Activated CD4-positive, alpha-beta T cell treated with anti-CD3 and anti-CD28 coated beads for 36 hours (primary cell): Measurements from ENCODE around the gene SEC24C. TPM values are rescaled to one million over a fixed set of nuclear protein-coding genes. Genes with fewer than 3 reads are reported as not detected.
A peak's percentile ranks its signal among the peaks of the same experiment; 100 is the strongest.
"Not testable (repeated sequence)": the region's sequence is repeated elsewhere in the genome, so short reads cannot be mapped to it uniquely, and the experiment has no call there.

ENCODE experiments used
- ATAC-seq: fragments of 200-7000 bp; cut with Tn5 transposase; one replicate; pipeline ENCODE4 v1.10.0; 2021; ENCODE audit warnings: mild to moderate bottlenecking, moderate library complexity
- CTCF ChIA-PET: fragments of 350-600 bp; sonication (Branson Sonifier 250); formaldehyde crosslinking; loops from one replicate; lab custom pipeline; 2021; ENCODE audit warnings: antibody characterized with exemption; lab: Charles Lee
- POLR2A ChIA-PET: fragments of 350-600 bp; sonication (Branson Sonifier 250); formaldehyde crosslinking; loops from one replicate; lab custom pipeline; 2021; ENCODE audit warnings: antibody characterized with exemption, inconsistent platforms; lab: Charles Lee
- DNase-seq: peaks from one replicate; pipeline ENCODE4 v3.0.0-alpha.2; 2020
- H3K27ac Mint-ChIP-seq: one replicate; pipeline ENCODE4 v1.8.0; 2021; ENCODE audit warnings: mixed read lengths
- H3K27me3 Mint-ChIP-seq: one replicate; pipeline ENCODE4 v1.8.0; 2021; ENCODE audit warnings: mixed read lengths
- H3K36me3 Mint-ChIP-seq: one replicate; pipeline ENCODE4 v1.8.0; 2021; ENCODE audit warnings: low read depth, mixed read lengths
- H3K4me1 Mint-ChIP-seq: one replicate; pipeline ENCODE4 v1.8.0; 2021; ENCODE audit warnings: mixed read lengths
- H3K4me3 Mint-ChIP-seq: one replicate; pipeline ENCODE4 v1.8.0; 2021; ENCODE audit warnings: mild to moderate bottlenecking, moderate library complexity, mixed read lengths
- H3K9me3 Mint-ChIP-seq: one replicate; pipeline ENCODE4 v1.8.0; 2021; ENCODE audit warnings: low read depth, mixed read lengths
- intact Hi-C, 2 experiments: fragments of 100-400 bp; cut with DNase I in 1 of 2; cut with micrococcal nuclease in 1 of 2; formaldehyde crosslinking; loops; one replicate each; pipeline versions ENCODE4 v1.14.2 to v1.15.1; 2022 to 2024; cut with DNase I, micrococcal nuclease
- total RNA-seq, 2 experiments: library from RNA; stranded (reverse); gene quantifications; one replicate each; pipeline ENCODE4 v1.2.3, GENCODE V29; 2021

The SEC24C gene
- total RNA-seq, 2 experiments from 2014 or later: 84.6 to 88.2 TPM

- no peak for ATAC-seq
- H3K4me1 Mint-ChIP-seq: peaks cover 51% of the 10 kb centered on the region
- ChIA-PET POLR2A (no interaction called here), CTCF (interaction anchor here (0.8 to 2.4 kb wide), 3 partner anchors 11 to 26 kb away, joined by 3 to 11 read pairs (median 4); a partner anchor contains a TSS)
- peak overlapping the region; percentile 82 for H3K4me3 Mint-ChIP-seq
- DNase-seq: no peak
- no peaks in the 10 kb centered on the region for H3K27me3 Mint-ChIP-seq
- peaks cover 13% of the 10 kb centered on the region for H3K36me3 Mint-ChIP-seq
- intact Hi-C loops: loop anchor here in 1 of 2 experiments (1.0 to 10.0 kb wide), 3 partner anchors 97 to 1332 kb away; partner anchors contain the start of genes PPP3CB and SAMD8
- H3K27ac Mint-ChIP-seq: peak overlapping the region; percentile 97
- H3K9me3 Mint-ChIP-seq: no peaks in the 10 kb centered on the region
Observed at GRCh38 chr10:73782749-73783085, 38.5 kb downstream of the SEC24C start.

DNA sequence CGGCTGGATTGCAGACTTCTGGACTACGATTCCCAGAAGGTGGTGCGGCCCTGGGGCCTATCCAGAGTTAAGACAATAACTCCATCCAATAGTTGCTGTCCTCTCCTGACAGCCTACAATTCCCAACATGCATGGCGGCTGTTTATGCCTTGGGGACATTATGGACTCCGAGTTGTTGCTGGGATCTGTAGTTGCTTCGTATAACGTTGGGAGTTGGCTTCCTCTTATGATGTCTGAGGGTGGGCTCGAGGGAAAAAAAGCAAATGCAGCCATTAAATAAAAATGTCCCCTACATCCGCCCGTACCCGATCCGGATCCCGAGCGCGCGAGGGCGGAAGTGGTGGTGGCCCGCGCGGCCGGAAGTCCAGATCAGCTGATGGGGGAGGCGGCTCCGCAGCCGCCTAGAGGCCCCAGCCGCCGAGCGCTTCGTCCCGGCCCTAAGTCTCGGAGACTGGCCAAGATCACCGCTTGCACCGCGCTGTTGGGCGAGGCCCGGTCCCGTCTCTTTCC lies 41.1 kb downstream of the SEC24C start, which contains the start of gene ZSWIM8:
Gene ZSWIM8 (plus strand): TSS at position 396 of the 510 bp plus-strand sequence. CDS start 273 bp downstream, outside the sequence.
- DNase-seq (peak; percentile 90), ATAC-seq (peak; percentile 85)
- intact Hi-C loops: loop anchor here (1.0 to 10.0 kb wide), 10 partner anchors 13 to 1447 kb away; partner anchors contain the start of genes NDST2 (in 2 of the 2), SEC24C (in 2 of the 2), AP3M1 (in 1 of the 2) and ECD (in 1 of the 2)
- H3K36me3 Mint-ChIP-seq: peaks cover 18% of the 10 kb centered on the region
- no peaks in the 10 kb centered on the region for H3K9me3 Mint-ChIP-seq
- H3K27ac Mint-ChIP-seq: peak within 1 kb of the TSS; percentile 98
- POLR2A ChIA-PET: interaction anchor here (0.9 to 1.8 kb wide), 4 partner anchors 12 to 25 kb away, joined by 3 to 9 read pairs (median 4); no protein-coding TSS in a partner anchor
- CTCF ChIA-PET: interaction anchor here (2.2 kb wide), 1 partner anchor 12 kb away, joined by 12 read pairs; a partner anchor contains a TSS
- no peaks in the 10 kb centered on the region for H3K27me3 Mint-ChIP-seq
- peak within 1 kb of the TSS; percentile 83 for H3K4me3 Mint-ChIP-seq
- peaks cover 46% of the 10 kb centered on the region for H3K4me1 Mint-ChIP-seq

DNA sequence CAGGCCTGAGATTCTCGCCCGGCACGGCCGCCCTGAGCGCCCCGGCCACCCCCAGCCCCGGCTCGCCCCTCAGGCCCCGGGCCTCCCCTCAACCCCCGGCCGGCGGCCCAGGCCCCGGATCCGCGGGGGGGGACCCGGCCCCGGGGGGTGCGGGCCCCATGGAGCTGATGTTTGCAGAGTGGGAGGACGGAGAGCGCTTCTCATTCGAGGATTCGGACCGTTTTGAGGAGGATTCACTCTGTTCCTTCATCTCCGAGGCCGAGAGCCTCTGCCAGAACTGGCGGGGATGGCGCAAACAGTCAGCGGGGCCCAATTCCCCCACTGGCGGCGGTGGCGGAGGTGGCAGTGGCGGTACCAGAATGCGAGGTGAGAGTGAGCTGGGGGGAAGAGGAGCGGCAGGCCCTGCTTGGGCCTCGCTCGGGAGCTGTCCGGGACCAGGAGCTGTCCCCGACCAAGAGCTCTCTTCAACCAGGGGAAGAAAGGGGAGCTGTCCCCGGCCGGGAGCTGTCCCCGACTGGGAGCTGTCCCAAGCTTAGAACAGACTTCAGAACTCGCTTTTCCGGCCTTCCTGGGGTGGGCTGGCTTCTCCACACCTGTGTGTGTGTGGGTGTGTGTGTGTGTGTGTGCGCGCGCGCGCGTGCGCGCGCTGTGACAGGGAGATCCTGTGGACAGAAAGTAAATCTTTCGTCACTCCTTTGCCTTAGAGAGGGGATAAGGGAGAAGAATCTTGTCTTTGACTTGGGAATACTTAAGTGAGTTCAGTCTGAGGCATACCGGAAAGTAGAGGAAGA lies 41.7 kb downstream of the SEC24C start:
- CTCF ChIA-PET: interaction anchor here (0.6 to 2.2 kb wide), 3 partner anchors 13 to 171 kb away, joined by 3 to 12 read pairs (median 4); a partner anchor contains a TSS
- Mint-ChIP-seq H3K36me3 (peaks cover 19% of the 10 kb centered on the region), H3K4me1 (peaks cover 39% of the 10 kb centered on the region), H3K27ac (peak overlapping the region; percentile 98), H3K27me3 (no peaks in the 10 kb centered on the region), H3K4me3 (peak overlapping the region; percentile 83), H3K9me3 (no peaks in the 10 kb centered on the region)
- POLR2A ChIA-PET: interaction anchor here (0.6 to 1.2 kb wide), 8 partner anchors 12 to 54 kb away, joined by 3 to 9 read pairs (median 3); no protein-coding TSS in a partner anchor
- intact Hi-C loops: loop anchor here (1.0 to 10.0 kb wide), 11 partner anchors 14 to 1446 kb away; partner anchors contain the start of genes NDST2 (in 2 of the 2), SEC24C (in 2 of the 2), AP3M1 (in 1 of the 2) and ECD (in 1 of the 2)
- DNase-seq (peak; percentile 69), ATAC-seq (peak; percentile 4)

DNA sequence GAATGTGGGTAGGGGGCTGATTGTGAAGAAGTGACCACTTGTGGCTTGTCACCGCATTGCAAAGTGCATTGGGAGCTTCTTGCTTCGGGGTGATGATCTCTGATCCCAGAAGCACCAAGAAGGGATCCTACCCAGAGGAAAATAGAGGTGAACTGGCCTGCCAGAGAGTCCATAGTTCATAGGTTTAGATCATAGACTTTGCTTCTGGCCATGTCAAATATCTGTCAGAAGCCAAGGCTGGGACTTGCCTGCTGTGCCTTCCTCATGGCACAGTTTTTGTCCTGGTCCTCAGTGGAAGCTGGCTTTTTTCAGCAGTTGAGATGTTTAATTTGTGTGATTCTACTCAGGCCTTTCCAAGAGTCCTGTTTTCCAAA lies 42.3 kb downstream of the SEC24C start:
- H3K27ac Mint-ChIP-seq: peak overlapping the region; percentile 84
- POLR2A ChIA-PET: interaction anchor here (0.6 to 1.2 kb wide), 6 partner anchors 14 to 55 kb away, joined by 3 to 9 read pairs (median 3); no protein-coding TSS in a partner anchor
- peaks cover 38% of the 10 kb centered on the region for H3K4me1 Mint-ChIP-seq
- DNase-seq (no peak), ATAC-seq (no peak)
- H3K36me3 Mint-ChIP-seq: peaks cover 25% of the 10 kb centered on the region
- no peaks in the 10 kb centered on the region for H3K27me3 Mint-ChIP-seq
- H3K4me3 Mint-ChIP-seq: peak overlapping the region; percentile 83
- intact Hi-C loops: loop anchor here in 1 of 2 experiments (1.0 to 10.0 kb wide), 4 partner anchors 290 to 1446 kb away; partner anchors contain the start of genes ECD, FAM149B1, PPP3CB and SAMD8
- no peaks in the 10 kb centered on the region for H3K9me3 Mint-ChIP-seq
- CTCF ChIA-PET: interaction anchor here (0.6 to 2.2 kb wide), 3 partner anchors 13 to 170 kb away, joined by 3 to 12 read pairs (median 4); a partner anchor contains a TSS

DNA sequence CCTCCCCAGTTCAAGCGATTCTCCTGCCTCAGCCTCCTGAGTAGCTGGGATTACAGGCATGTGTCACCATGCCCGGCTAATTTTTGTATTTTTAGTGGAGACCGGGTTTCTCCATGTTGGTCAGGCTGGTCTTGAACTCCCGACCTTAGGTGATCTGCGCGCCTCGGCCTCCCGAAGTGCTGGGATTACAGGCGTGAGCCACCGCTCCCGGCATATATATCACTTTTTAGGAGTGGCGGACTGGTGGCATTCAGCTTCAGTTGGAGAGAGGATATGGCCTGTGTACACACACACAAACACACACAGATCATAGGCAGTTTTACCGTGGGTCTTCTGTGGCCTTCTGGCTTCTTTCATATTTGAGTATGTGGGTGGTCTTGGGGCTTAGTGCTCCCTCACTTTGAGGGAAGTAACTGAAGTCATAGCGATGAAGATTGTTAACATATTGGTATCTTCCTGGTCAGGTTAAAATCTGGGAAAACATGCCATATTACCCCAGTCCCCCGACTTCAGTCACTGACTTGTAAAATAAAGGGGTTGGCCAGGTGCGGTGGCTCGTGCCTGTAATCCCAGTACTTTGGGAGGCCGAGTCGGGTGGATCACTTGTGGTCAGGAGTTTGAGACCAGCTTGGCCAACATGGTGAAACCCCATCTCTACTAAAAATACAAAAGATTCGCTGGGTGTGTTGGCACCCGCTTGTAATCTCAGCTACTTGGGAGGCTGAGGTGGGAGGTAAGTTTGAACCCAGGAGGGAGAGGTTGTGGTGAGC lies 43.0 kb downstream of the SEC24C start:
- ChIA-PET POLR2A (interaction anchor here (1.0 kb wide), 1 partner anchor 56 kb away, joined by 3 read pairs; no protein-coding TSS in a partner anchor), CTCF (interaction anchor here (0.9 to 2.2 kb wide), 2 partner anchors 14 to 58 kb away, joined by 3 to 12 read pairs; a partner anchor contains a TSS)
- peak overlapping the region; percentile 83 for H3K4me3 Mint-ChIP-seq
- DNase-seq, H3K27me3 Mint-ChIP-seq, H3K9me3 Mint-ChIP-seq, ATAC-seq: not testable (repeated sequence)
- peaks cover 26% of the 10 kb centered on the region for H3K36me3 Mint-ChIP-seq
- H3K27ac Mint-ChIP-seq: peak overlapping the region; percentile 26
- H3K4me1 Mint-ChIP-seq: peaks cover 38% of the 10 kb centered on the region
- intact Hi-C loops: loop anchor here in 1 of 2 experiments (5.0 to 10.0 kb wide), 3 partner anchors 620 to 1445 kb away; partner anchors contain the start of genes ECD, FAM149B1 and SAMD8

- intact Hi-C loops: loop anchor here in 1 of 2 experiments (5.0 to 10.0 kb wide), 3 partner anchors 622 to 1443 kb away; partner anchors contain the start of genes ECD, FAM149B1 and SAMD8
- ChIA-PET CTCF (interaction anchor here (0.6 kb wide), 1 partner anchor 91 kb away, joined by 3 read pairs; no protein-coding TSS in a partner anchor), POLR2A (interaction anchor here (0.9 kb wide), 1 partner anchor 20 kb away, joined by 3 read pairs; no protein-coding TSS in a partner anchor)
- Mint-ChIP-seq H3K36me3 (peaks cover 29% of the 10 kb centered on the region), H3K4me1 (peaks cover 25% of the 10 kb centered on the region), H3K4me3 (no peak overlapping the region), H3K27me3 (no peaks in the 10 kb centered on the region), H3K27ac (no peak overlapping the region), H3K9me3 (no peaks in the 10 kb centered on the region)
- no peak for ATAC-seq
- no peak for DNase-seq
Observed at GRCh38 chr10:73788864-73789658, 44.9 kb downstream of the SEC24C start.

DNA sequence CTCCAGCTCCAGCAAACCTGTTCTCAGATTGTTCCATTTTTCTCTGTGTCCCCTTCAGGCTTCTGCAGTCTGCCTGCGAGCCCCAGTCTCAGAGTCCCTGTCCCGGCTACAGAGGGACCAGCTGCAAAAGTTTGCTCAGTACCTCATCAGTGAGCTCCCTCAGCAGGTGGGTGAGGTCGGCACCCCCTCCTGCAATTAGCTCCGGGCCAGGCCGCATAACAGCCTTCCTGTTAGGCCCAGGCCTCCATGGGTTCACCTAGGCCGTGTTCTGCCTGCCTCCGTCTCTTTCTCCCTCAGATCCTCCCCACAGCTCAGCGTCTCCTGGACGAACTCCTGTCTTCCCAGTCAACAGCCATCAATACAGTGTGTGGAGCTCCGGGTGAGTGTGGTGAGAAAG lies 45.5 kb downstream of the SEC24C start:
- H3K27ac Mint-ChIP-seq: no peak overlapping the region
- no peak overlapping the region for H3K4me3 Mint-ChIP-seq
- intact Hi-C loops: loop anchor here in 1 of 2 experiments (5.0 to 10.0 kb wide), 3 partner anchors 622 to 1443 kb away; partner anchors contain the start of genes ECD, FAM149B1 and SAMD8
- H3K9me3 Mint-ChIP-seq: no peaks in the 10 kb centered on the region
- H3K36me3 Mint-ChIP-seq: peaks cover 29% of the 10 kb centered on the region
- DNase-seq (no peak), ATAC-seq (no peak)
- H3K27me3 Mint-ChIP-seq: no peaks in the 10 kb centered on the region
- POLR2A ChIA-PET: no interaction called here
- CTCF ChIA-PET: interaction anchor here (0.6 kb wide), 1 partner anchor 90 kb away, joined by 3 read pairs; no protein-coding TSS in a partner anchor
- H3K4me1 Mint-ChIP-seq: peaks cover 19% of the 10 kb centered on the region

GRCh38 chr10:73790886-73791625 lies 46.9 kb downstream of the SEC24C start:
- no peaks in the 10 kb centered on the region for H3K27me3 Mint-ChIP-seq
- H3K27ac Mint-ChIP-seq: no peak overlapping the region
- H3K36me3 Mint-ChIP-seq: peaks cover 33% of the 10 kb centered on the region
- ATAC-seq (no peak), DNase-seq (no peak)
- no peak overlapping the region for H3K4me3 Mint-ChIP-seq
- no peaks in the 10 kb centered on the region for H3K9me3 Mint-ChIP-seq
- intact Hi-C loops: no loop called here
- CTCF ChIA-PET: no interaction called here
- POLR2A ChIA-PET: interaction anchor here (0.7 kb wide), 2 partner anchors 9 to 60 kb away, joined by 3 read pairs; partner anchors contain the start of gene CHCHD1
- H3K4me1 Mint-ChIP-seq: peaks cover 15% of the 10 kb centered on the region

DNA sequence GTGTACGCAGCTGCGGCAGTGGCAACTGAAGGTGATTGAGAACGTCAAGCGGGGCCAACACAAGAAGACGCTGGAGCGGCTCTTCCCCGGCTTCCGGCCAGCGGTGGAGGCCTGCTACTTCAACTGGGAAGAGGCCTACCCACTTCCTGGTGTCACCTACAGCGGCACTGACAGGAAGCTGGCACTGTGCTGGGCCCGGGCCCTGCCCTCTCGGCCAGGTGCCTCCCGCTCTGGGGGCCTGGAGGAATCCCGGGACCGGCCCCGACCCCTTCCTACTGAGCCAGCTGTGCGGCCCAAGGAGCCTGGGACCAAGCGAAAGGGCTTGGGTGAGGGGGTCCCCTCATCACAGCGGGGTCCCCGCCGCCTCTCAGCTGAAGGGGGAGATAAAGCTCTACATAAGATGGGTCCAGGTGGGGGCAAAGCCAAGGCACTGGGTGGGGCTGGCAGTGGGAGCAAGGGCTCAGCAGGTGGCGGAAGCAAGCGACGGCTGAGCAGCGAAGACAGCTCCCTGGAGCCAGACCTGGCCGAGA lies 47.8 kb downstream of the SEC24C start:
- intact Hi-C loops: no loop called here
- Mint-ChIP-seq H3K27me3 (no peaks in the 10 kb centered on the region), H3K36me3 (peaks cover 38% of the 10 kb centered on the region), H3K4me3 (no peak overlapping the region), H3K4me1 (peaks cover 8% of the 10 kb centered on the region), H3K9me3 (no peaks in the 10 kb centered on the region), H3K27ac (no peak overlapping the region)
- ATAC-seq (no peak), DNase-seq (no peak)
- POLR2A ChIA-PET: interaction anchor here (0.7 kb wide), 1 partner anchor 60 kb away, joined by 3 read pairs; no protein-coding TSS in a partner anchor
- CTCF ChIA-PET: no interaction called here
